Measurements from ENCODE around the gene CAMK1.

Gene CAMK1

GRCh38 chr3:9739181-9739580 is 30.6 kb downstream of the CAMK1 start:
- Histone ChIP-seq H3K79me2 (ENCODE audit: control insufficient read depth, low read length) (peaks cover 36% of the 10 kb centered on the region), H4K20me1 (ENCODE audit: control insufficient read depth, insufficient read depth, low read depth, low read length) (peaks cover 1% of the 10 kb centered on the region; the same call in 1 of the 2 replicates), H3K9me3 (ENCODE audit: control insufficient read depth, insufficient read depth, low read length) (no peaks in the 10 kb centered on the region), H3K27ac (ENCODE audit: low read depth, low read length) (no peak overlapping the region), H3K4me3 (ENCODE audit: low read length) (no peak overlapping the region), H3K4me1 (ENCODE audit: control insufficient read depth, low read length) (no peaks in the 10 kb centered on the region), H3K4me2 (ENCODE audit: low read length) (no peak overlapping the region), H3K9me2 (replicated peaks; ENCODE audit: control insufficient read depth, low read length) (no peaks in the 10 kb centered on the region), H3F3A (ENCODE audit: control insufficient read depth, insufficient read depth) (no peaks in the 10 kb centered on the region), H3K27me3 (ENCODE audit: control insufficient read depth, low read length) (no peaks in the 10 kb centered on the region), H3K36me3 (ENCODE audit: control insufficient read depth, low read length) (peaks cover 96% of the 10 kb centered on the region)
- no peak for TF ChIP-seq EZH2phosphoT487 (IDR thresholded peaks at IDR 0.05; ENCODE audit: borderline replicate concordance, low read length)
- TF ChIP-seq, protein P1, sequence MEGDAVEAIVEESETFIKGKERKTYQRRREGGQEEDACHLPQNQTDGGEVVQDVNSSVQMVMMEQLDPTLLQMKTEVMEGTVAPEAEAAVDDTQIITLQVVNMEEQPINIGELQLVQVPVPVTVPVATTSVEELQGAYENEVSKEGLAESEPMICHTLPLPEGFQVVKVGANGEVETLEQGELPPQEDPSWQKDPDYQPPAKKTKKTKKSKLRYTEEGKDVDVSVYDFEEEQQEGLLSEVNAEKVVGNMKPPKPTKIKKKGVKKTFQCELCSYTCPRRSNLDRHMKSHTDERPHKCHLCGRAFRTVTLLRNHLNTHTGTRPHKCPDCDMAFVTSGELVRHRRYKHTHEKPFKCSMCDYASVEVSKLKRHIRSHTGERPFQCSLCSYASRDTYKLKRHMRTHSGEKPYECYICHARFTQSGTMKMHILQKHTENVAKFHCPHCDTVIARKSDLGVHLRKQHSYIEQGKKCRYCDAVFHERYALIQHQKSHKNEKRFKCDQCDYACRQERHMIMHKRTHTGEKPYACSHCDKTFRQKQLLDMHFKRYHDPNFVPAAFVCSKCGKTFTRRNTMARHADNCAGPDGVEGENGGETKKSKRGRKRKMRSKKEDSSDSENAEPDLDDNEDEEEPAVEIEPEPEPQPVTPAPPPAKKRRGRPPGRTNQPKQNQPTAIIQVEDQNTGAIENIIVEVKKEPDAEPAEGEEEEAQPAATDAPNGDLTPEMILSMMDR (IDR thresholded peaks at IDR 0.05; ENCODE audit: low read depth, low read length, poor library complexity, severe bottlenecking) = no peak

DNA sequence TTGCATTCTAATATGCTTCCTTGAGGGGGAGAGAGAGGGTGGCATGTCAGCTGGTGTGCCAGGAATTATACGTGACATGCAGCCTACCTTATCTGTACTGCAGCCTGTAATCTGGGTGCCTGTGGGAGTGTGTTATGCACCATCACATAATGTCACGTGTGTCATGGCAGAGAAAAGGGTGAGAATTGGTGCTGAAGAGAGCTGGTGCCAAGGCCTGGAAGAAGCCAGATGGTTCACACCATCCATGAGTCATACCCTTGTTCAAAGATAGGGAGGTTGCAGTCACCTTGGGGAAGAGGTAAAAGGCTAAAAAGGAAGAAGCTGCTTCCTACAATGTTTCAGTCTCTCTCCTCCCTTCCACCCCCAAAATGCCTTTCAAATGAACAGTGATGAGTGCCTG is 32.9 kb downstream of the CAMK1 start:
- TF ChIP-seq, protein P1 (IDR thresholded peaks at IDR 0.05; ENCODE audit: low read depth, low read length, poor library complexity, severe bottlenecking) = no peak
- TF ChIP-seq EZH2phosphoT487 (IDR thresholded peaks at IDR 0.05; ENCODE audit: borderline replicate concordance, low read length) = no peak
- no peak overlapping the region for H3K4me2 ChIP-seq (ENCODE audit: low read length)

GRCh38 chr3:9732740-9733115 is 37.0 kb downstream of the CAMK1 start:
- H3K4me3 ChIP-seq (ENCODE audit: low read length) = peak overlapping the region; percentile 84
- H3K27me3 ChIP-seq (ENCODE audit: control insufficient read depth, low read length) = no peaks in the 10 kb centered on the region
- peaks cover 20% of the 10 kb centered on the region for H4K20me1 ChIP-seq (ENCODE audit: control insufficient read depth, insufficient read depth, low read depth, low read length)
- H3K4me2 ChIP-seq (ENCODE audit: low read length) = peak overlapping the region; percentile 94
- H3K9me2 ChIP-seq (replicated peaks; ENCODE audit: control insufficient read depth, low read length) = no peaks in the 10 kb centered on the region
- peaks cover 56% of the 10 kb centered on the region for H3K79me2 ChIP-seq (ENCODE audit: control insufficient read depth, low read length)
- H3K9me3 ChIP-seq (ENCODE audit: control insufficient read depth, insufficient read depth, low read length) = no peaks in the 10 kb centered on the region
- peak overlapping the region; percentile 76; the same call in 1 of the 2 replicates for H3K27ac ChIP-seq (ENCODE audit: low read depth, low read length)
- H3K4me1 ChIP-seq (ENCODE audit: control insufficient read depth, low read length) = peaks cover 17% of the 10 kb centered on the region
- H3K36me3 ChIP-seq (ENCODE audit: control insufficient read depth, low read length) = peaks cover 57% of the 10 kb centered on the region
- no peaks in the 10 kb centered on the region for H3F3A ChIP-seq (ENCODE audit: control insufficient read depth, insufficient read depth)
- TF ChIP-seq, protein P1 (IDR thresholded peaks at IDR 0.05; ENCODE audit: low read depth, low read length, poor library complexity, severe bottlenecking) = no peak
- TF ChIP-seq EZH2phosphoT487 (IDR thresholded peaks at IDR 0.05; ENCODE audit: borderline replicate concordance, low read length) = no peak

More for the DNA sequence above, 32.9 kb downstream of the CAMK1 start:
- Histone ChIP-seq H3K36me3 (ENCODE audit: control insufficient read depth, low read length) (peaks cover 94% of the 10 kb centered on the region), H3F3A (ENCODE audit: control insufficient read depth, insufficient read depth) (no peaks in the 10 kb centered on the region), H4K20me1 (ENCODE audit: control insufficient read depth, insufficient read depth, low read depth, low read length) (peaks cover 20% of the 10 kb centered on the region), H3K27me3 (ENCODE audit: control insufficient read depth, low read length) (no peaks in the 10 kb centered on the region), H3K9me3 (ENCODE audit: control insufficient read depth, insufficient read depth, low read length) (no peaks in the 10 kb centered on the region), H3K27ac (ENCODE audit: low read depth, low read length) (no peak overlapping the region), H3K9me2 (replicated peaks; ENCODE audit: control insufficient read depth, low read length) (no peaks in the 10 kb centered on the region), H3K79me2 (ENCODE audit: control insufficient read depth, low read length) (peaks cover 60% of the 10 kb centered on the region), H3K4me3 (ENCODE audit: low read length) (no peak overlapping the region), H3K4me1 (ENCODE audit: control insufficient read depth, low read length) (peaks cover 10% of the 10 kb centered on the region)
